ENCODE measurements around the gene TGFB1I1. TPM values are rescaled to one million over a fixed set of nuclear protein-coding genes. Genes with fewer than 3 reads are reported as not detected.

The TGFB1I1 gene
- total and polyA plus RNA-seq, 2 donors (not counting 3 experiments of a cell fraction or from before 2014, with no cell fraction given): 73.7 to 115 TPM

DNA sequence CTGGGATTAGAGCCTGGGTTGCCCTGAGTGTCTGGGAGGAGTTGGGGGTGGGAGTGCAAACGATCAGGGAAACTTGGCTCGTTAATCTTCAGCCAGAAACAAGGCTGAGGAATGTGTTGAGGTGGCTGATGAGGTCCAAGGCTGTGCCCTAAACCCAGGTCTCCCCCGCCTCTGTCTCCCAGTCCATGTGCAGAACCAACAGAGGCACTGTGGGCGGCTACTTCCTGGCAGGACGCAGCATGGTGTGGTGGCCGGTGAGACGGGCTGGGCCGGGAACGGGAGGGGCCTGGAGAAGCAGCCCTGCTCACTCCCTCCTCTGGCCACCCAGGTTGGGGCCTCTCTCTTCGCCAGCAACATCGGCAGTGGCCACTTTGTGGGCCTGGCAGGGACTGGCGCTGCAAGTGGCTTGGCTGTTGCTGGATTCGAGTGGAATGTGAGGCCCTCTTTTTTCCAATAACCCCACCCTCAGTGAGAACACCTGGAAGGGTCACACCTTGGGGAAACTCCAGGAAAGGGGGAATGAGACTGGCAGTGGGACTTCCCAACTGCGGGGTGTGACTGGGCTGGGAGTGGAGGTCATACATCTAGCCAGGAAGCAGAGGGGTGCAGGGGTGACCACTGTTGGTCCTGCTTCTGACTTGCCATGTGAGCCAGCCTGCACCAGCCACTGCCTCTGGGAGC, 12.7 kb downstream of the TGFB1I1 start:
- FAIRE-seq: no peak
- Histone ChIP-seq H3K4me2 (ENCODE audit: insufficient read depth, low read length) (no peak overlapping the region), H3K27ac (ENCODE audit: insufficient read depth, low read depth, low read length) (no peak overlapping the region), H2AFZ (ENCODE audit: low read depth, low read length) (no peak overlapping the region), H3K9me1 (replicated peaks; ENCODE audit: control insufficient read depth, extremely low read depth, insufficient read depth, low read length) (no peaks in the 10 kb centered on the region), H3K9me3 (replicated peaks; ENCODE audit: control insufficient read depth, insufficient read depth, low read length) (no peaks in the 10 kb centered on the region), H4K20me1 (replicated peaks; ENCODE audit: control insufficient read depth, extremely low read depth, insufficient read depth, low read length) (no peaks in the 10 kb centered on the region), H3K27me3 (ENCODE audit: control insufficient read depth in 2 of 2, insufficient read depth in 2 of 2, low read length in 2 of 2) (peaks cover 3 to 24% of the 10 kb centered on the region in 2 experiments), H3K9ac (replicated peaks; ENCODE audit: extremely low read depth, insufficient read depth, low read length) (no peak overlapping the region), H3K4me1 (ENCODE audit: control insufficient read depth, extremely low read depth, insufficient read depth, low read length) (peaks cover 21% of the 10 kb centered on the region), H3K4me3 (replicated peaks in 1 of 3; ENCODE audit: insufficient read depth in 1 of 3, low read depth in 1 of 3, low read length in 3 of 3) (no peak overlapping the region), H3K79me2 (ENCODE audit: control insufficient read depth, insufficient read depth, low read length) (no peaks in the 10 kb centered on the region), H3K36me3 (ENCODE audit: control insufficient read depth in 2 of 2, extremely low read depth in 1 of 2, insufficient read depth in 2 of 2, low read length in 2 of 2) (no peaks in the 10 kb centered on the region)
- TF ChIP-seq, protein P1, sequence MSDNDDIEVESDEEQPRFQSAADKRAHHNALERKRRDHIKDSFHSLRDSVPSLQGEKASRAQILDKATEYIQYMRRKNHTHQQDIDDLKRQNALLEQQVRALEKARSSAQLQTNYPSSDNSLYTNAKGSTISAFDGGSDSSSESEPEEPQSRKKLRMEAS (IDR thresholded peaks at IDR 0.05; ENCODE audit: insufficient read depth, insufficient read length): no peak
- TF ChIP-seq MYC (IDR thresholded peaks at IDR 0.05; ENCODE audit: low read depth, low read length): no peak
- TF ChIP-seq FOS (IDR thresholded peaks at IDR 0.05; ENCODE audit: borderline replicate concordance, insufficient read depth, low read length): no peak
- no peak for TF ChIP-seq GATA2 (IDR thresholded peaks at IDR 0.05; ENCODE audit: insufficient read depth, insufficient read length, low read depth, low read length)
- TF ChIP-seq POLR2A (IDR thresholded peaks at IDR 0.05; ENCODE audit: low read depth, low read length): no peak
- no peak for TF ChIP-seq JUN (IDR thresholded peaks at IDR 0.05; ENCODE audit: borderline replicate concordance, insufficient read depth, insufficient read length, low read depth)
- TF ChIP-seq EZH2 (IDR thresholded peaks at IDR 0.05; ENCODE audit: borderline replicate concordance, low read depth, low read length, severe bottlenecking): no peak
- no peak for TF ChIP-seq POLR2AphosphoS5 (IDR thresholded peaks at IDR 0.05; ENCODE audit: insufficient read depth, low read depth, low read length)
- TF ChIP-seq, protein P2, sequence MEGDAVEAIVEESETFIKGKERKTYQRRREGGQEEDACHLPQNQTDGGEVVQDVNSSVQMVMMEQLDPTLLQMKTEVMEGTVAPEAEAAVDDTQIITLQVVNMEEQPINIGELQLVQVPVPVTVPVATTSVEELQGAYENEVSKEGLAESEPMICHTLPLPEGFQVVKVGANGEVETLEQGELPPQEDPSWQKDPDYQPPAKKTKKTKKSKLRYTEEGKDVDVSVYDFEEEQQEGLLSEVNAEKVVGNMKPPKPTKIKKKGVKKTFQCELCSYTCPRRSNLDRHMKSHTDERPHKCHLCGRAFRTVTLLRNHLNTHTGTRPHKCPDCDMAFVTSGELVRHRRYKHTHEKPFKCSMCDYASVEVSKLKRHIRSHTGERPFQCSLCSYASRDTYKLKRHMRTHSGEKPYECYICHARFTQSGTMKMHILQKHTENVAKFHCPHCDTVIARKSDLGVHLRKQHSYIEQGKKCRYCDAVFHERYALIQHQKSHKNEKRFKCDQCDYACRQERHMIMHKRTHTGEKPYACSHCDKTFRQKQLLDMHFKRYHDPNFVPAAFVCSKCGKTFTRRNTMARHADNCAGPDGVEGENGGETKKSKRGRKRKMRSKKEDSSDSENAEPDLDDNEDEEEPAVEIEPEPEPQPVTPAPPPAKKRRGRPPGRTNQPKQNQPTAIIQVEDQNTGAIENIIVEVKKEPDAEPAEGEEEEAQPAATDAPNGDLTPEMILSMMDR (IDR thresholded peaks at IDR 0.05; ENCODE audit: extremely low read depth in 1 of 2, insufficient read depth in 1 of 2, low read depth in 1 of 2, low read length in 2 of 2): no peak
- dilution Hi-C loops (cut with MboI; ENCODE audit: extremely low pct_ligation_motif_present, low sequenced_read_pairs) (no loop called here), intact Hi-C loops (cut with micrococcal nuclease) (no loop called here)
- CTCF ChIA-PET: no interaction called here
- no peak for DNase-seq (ENCODE audit: low read depth, low spot score)
- POLR2A ChIA-PET: no interaction called here
- no TSS peak for BruUV-seq (replicated peaks)
